Right kidney (tissue), 1 donor: ENCODE measurements around the gene GALNT3.

Source experiments
- DNase-seq: peaks from one replicate; pipeline ENCODE4 v3.0.0-alpha.2; 2016

Gene GALNT3

DNA sequence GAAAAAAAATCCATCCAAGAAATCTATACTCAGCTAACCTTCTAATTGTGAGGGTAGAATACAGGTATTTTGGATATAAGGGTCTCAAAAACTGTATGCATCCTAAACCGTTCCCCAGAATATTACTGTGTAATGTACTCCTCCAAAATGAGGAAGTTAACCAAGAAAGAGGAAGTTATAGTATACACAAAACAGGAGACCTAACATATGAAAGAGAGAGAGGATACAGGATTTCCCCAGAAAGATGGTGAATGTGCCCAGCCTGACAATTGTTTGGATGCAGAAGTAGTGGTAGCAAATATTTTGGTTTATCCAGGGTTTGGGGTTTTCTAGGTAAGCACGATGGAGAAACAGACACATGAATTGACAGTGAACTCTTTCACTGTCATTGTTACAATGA is 50.6 kb downstream of the GALNT3 start:
- DNase-seq: no peak

DNA sequence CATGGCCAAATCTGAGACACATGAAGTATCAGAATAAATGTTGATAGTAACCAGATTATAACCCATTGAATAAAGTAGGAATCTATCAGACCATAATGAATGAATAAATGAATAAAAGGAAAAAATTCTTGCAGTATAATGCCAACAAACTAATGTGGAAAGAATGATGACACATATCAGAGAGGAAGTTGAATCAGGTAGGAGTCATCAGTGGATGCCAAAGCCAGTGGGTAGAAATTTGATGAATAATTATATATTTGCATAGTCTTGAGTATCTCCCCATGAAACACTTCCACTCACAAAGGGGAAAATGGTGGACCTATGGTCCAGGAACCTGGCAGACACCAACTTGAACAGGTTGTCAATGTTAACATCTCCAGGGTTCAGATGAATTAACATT is 68.6 kb downstream of the GALNT3 start:
- DNase-seq: no peak

DNA sequence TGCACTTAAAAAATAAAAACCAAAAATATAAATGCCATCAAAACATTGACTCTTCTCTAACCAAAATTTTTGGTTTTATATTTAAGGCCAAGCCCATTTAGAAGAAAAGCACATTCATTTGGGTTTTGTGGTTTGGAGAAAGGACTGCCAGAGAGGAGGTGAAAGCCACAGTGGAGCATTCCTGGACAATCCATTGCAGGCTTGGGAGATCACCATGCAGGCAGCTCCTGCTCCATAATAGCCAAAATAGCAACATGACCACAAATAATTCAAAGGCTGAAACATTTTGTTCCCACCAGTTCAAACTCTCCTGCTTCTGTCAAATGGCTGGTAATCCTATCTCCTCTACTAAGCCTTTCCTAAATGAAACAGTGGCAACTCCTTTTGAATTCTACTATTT is 73.5 kb downstream of the GALNT3 start:
- DNase-seq: no peak

DNA sequence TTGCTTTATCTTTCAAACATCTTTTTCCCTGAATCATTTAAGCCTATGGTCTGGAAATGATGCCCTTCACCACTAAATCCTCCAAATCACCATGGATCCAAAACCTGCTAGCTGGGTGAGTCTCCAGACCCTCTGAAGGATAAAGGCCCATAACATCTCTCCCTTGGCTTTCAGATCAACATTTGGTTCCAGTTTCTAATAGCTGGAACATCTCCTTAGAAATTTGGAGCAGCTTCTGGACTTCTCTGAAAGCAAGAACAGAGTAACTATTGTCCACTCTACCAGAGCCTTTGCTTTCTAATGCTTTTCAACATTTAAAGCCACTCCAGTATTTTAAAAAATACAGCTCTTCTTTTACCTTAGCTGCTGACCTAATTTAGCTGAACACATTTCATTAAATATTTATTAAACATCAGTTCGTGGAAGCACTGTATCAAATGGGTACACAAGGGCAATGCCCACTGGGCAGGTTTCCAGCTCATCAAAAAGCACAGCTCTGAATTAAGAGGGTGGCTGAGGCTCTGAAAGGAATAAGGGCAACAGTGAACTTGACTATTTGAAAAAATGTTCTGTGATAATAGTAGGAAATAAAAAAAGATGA is 75.3 kb downstream of the GALNT3 start:
- DNase-seq: no peak

DNA sequence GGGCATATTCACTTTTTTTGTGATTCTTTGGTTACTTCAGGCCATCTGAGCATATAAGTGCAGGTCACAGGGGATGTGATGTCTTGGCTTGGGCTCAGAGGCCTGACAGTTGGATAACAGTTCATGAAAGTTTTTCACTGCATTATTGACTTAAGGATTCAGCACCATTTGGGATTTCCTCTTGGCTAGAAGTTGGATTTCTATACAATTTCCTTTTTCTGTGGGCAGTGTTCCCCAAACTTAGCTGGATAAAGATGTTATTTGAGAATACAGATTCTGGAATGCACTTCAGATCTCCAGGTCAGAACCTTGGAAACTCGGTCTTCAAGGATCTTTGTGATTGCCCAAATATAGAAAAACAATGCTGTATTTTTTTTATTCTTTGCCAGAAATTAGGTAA is 78.0 kb downstream of the GALNT3 start:
- DNase-seq: no peak

DNA sequence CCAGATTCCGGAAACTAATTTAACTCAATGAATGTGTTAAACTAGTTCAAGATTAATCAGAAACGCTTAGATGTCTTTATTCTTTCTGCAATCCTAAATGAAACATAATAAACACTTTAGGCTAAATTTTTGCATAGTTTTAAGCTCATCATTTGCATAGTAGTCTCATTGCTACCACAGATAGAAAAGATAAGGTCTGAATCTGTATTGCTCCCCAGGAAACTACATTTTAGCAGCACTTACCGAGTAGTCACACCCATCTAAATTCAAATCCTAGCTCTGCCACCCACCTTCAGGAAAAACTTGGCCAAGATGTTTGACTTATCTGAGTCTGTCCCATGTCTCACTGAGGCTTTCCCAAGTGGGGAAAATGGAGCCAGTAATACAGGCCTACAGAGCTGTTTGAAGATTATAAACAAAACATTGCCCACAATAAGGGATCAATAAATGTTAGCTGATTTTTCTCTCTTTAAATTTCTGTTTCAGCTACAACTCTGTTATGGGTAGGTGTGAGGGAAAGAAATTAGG is 87.0 kb downstream of the GALNT3 start:
- no peak for DNase-seq

DNA sequence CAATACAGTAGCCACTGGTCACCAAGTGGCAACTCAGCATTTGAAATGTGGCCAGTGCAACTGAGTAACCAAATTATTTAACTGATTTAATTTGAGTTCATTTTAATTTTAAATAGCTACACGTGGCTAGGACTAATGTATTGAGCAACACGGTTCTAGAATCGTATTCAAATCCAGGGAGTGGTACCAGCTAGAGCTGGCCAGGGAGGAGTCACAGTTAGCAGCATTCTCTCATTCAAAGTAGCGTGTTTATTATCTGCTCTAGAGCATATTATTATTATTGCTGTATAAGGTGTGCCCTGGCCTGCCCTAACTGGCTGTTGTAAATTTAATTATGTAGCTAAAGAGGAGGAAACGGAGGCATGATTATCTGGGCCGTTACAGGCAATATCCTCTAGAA is 92.9 kb downstream of the GALNT3 start:
- DNase-seq: no peak

DNA sequence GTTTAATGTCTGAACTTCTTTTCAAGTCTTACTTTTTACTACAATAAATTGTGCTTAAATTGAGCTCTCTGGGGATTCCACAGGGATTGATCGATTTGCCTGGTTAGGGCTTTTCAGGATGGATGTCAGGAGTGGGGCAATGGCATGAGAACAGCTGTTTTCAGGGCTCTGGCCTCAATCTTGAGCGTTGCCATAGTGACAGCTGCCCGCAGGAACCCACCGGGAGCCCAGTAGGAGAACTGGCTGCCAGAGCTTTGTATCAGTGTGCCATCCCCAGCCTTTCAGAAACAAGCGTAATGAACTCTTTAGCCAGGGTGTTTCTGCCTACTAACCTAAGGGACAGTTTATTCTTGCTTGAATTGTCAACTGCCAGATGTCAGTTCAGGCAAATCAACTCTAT is 93.5 kb downstream of the GALNT3 start:
- DNase-seq: no peak

DNA sequence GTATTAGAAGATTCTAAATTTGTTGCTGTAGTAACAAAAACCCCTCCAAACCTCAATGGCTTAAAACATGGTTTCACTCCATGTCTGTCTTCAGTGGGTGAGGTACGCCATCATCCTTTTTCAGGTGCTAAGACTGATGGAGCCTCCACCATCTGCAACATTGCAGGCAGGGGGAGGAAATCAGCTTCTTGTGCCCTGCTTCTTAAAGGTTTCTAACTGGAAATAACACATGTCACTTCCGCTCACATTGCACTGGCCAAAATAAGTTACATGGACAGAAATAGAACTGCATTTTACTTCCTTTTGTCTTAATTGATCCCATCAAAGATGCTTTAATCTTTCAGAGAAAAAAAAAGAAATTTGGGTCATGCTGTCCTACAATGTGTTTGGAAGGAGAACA is 94.1 kb downstream of the GALNT3 start:
- DNase-seq: no peak

DNA sequence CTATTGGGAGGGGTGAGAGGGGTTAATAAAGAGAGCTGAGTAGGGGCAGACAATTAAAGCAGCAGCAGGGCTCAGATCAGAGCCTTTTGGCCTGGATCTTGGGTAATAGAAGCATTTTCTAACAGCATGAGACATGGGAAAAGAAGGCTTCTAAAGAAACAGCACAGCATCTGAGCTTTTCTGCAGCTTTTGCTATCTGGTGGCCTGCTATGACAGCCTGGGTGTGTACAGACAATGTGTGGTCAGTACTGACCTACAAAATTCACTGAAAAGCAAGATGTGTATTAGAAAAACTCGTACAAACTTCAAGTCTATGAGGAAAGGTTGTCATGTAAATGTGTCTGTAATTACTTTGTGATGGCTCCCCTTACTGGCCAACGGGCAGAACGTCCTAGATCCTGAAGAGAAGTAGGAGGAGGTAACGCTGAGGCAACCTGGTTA is 95.6 kb downstream of the GALNT3 start:
- peak; percentile 42 for DNase-seq

DNA sequence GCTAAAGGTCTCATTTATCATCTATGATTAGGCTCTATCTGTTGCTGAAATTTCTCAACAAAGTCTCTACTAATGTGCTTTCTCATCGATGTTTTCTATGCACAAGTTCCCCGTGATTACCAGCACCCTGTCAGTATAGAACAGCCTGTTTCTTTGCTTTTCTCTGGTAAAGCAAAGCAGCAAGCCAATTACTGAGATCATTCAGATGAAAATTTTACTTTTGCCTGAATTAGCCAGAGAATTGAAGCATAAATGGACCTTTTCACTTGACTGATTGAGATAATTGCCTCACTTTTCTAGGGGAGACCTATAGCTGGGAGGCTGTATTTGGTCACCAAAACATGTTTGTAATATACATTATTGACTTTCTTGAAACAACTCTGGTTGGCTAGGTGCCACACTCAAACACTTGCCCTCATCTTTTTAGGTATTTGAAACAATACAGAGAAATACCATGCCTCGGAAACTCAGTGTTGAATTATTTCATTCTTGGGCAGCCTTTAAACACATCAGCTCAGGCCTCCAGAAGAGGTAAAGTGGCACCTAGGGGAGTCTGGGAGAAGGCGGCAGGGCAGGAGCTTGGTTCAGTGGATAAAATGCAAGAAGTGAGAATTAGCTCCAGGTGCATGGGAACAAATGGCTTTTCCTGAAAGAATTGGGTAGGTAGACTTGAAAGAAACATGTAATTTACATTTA is 96.2 kb downstream of the GALNT3 start:
- no peak for DNase-seq
